ENCODE measurements around the gene ELOVL6.

Gene ELOVL6

DNA sequence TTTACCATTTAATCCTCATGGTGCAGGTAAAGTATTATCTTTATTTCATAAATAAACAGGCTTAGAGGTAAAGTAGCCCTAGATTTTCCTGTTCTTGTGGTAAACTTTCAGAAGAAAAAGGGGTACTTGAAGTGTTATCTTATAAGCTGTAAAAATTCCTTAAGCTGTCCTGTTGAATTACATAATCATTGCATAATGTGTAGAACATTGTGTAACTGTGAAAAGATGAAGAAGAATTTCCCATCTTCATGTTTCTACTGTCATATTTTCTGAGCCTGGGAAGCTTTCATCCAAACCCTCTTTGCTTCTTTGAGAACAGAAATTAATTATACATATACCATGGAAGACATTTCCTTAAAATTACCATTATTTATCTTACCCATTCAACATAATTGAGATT, 90.5 kb downstream of the ELOVL6 start:
- no peak overlapping the region for H3K4me3 ChIP-seq (ENCODE audit: control insufficient read depth, low read depth, low read length)
- DNase-seq (ENCODE audit: low read depth): no peak
- TF ChIP-seq, protein P1, sequence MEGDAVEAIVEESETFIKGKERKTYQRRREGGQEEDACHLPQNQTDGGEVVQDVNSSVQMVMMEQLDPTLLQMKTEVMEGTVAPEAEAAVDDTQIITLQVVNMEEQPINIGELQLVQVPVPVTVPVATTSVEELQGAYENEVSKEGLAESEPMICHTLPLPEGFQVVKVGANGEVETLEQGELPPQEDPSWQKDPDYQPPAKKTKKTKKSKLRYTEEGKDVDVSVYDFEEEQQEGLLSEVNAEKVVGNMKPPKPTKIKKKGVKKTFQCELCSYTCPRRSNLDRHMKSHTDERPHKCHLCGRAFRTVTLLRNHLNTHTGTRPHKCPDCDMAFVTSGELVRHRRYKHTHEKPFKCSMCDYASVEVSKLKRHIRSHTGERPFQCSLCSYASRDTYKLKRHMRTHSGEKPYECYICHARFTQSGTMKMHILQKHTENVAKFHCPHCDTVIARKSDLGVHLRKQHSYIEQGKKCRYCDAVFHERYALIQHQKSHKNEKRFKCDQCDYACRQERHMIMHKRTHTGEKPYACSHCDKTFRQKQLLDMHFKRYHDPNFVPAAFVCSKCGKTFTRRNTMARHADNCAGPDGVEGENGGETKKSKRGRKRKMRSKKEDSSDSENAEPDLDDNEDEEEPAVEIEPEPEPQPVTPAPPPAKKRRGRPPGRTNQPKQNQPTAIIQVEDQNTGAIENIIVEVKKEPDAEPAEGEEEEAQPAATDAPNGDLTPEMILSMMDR (IDR thresholded peaks at IDR 0.05; ENCODE audit: control insufficient read depth, insufficient read depth, low read depth, low read length, missing control alignments): no peak

DNA sequence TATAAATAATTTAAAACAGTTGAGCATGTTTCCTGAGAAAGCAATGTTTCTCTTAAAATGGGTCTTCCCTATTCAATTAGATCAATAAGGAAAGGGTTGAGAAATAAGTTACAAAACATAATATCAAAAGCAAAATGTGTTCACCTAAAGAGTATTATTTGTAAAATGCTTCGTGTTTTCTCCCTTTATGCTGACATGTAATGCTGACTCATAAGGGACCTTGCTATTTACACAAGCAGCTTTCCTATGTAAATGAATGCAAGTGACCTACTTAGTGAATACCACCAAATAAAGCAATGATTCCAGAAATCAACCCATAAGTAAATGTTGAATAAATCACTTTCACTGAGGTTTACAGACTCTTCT, 91.5 kb downstream of the ELOVL6 start:
- DNase-seq (ENCODE audit: low read depth): no peak
- TF ChIP-seq, protein P1 (IDR thresholded peaks at IDR 0.05; ENCODE audit: control insufficient read depth, insufficient read depth, low read depth, low read length, missing control alignments): no peak
- no peak overlapping the region for H3K4me3 ChIP-seq (ENCODE audit: control insufficient read depth, low read depth, low read length)

DNA sequence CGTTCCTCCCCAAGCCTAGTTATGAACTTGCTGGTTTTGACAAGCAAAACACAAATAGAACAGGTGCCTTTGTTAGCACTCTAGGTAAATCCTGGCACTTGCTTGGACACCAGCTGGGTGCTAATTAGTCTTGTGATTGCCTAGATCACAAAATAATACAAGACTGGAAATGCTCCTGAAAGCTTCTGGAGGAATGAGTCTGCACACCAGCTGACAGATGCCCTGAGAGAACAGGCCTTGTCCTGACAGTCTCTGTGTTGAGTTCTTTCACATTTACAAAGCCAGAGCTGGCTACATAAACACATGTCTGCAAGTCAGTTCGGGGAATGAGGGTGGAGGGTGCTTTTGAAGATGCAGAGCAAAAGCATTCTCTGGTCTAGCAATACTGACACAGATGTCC, 93.8 kb downstream of the ELOVL6 start:
- no peak overlapping the region for H3K4me3 ChIP-seq (ENCODE audit: control insufficient read depth, low read depth, low read length)
- no peak for DNase-seq (ENCODE audit: low read depth)
- TF ChIP-seq, protein P1 (IDR thresholded peaks at IDR 0.05; ENCODE audit: control insufficient read depth, insufficient read depth, low read depth, low read length, missing control alignments): no peak

DNA sequence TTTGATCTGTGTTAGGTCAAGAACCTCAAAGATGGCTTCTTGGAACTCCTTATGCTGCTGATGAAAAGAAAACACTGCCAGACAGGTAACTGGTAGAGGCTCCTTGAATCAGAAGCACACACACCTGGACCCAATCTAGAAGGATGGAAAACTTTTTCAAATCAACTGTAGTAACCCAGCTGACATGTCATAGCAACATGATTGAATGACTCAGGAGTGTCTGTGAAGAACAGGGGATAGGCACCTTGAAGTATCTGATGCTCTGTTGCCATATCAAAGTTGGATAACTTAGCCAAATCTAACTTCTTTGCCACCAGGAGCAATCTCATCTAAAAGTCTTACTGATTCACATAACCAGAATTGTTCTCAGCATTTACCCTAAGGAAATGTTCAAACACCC, 98.8 kb downstream of the ELOVL6 start:
- no peak for DNase-seq (ENCODE audit: low read depth)
- H3K4me3 ChIP-seq (ENCODE audit: control insufficient read depth, low read depth, low read length): no peak overlapping the region
- TF ChIP-seq, protein P1 (IDR thresholded peaks at IDR 0.05; ENCODE audit: control insufficient read depth, insufficient read depth, low read depth, low read length, missing control alignments): no peak

DNA sequence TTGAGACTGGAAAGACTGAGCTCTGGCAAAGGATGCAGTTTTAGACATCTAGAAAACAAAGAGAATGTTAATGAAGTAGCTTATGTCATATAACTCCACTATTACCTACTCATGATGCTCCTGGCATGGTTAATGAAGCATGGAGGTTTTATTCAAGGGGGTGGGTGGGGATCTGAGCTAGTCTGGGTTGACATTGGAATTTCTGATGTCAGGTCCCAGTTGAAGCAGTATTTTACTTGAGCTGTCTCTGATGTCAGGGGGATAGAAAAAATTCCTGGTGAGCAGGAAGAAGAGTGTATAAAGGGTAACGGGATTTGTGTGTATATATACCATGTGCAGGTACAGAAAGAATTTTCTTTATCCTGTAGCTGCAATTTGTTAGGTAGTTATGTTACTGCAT, 102.0 kb downstream of the ELOVL6 start:
- H3K4me3 ChIP-seq (ENCODE audit: control insufficient read depth, low read depth, low read length): no peak overlapping the region
- TF ChIP-seq, protein P1 (IDR thresholded peaks at IDR 0.05; ENCODE audit: control insufficient read depth, insufficient read depth, low read depth, low read length, missing control alignments): no peak
- DNase-seq (ENCODE audit: low read depth): no peak

DNA sequence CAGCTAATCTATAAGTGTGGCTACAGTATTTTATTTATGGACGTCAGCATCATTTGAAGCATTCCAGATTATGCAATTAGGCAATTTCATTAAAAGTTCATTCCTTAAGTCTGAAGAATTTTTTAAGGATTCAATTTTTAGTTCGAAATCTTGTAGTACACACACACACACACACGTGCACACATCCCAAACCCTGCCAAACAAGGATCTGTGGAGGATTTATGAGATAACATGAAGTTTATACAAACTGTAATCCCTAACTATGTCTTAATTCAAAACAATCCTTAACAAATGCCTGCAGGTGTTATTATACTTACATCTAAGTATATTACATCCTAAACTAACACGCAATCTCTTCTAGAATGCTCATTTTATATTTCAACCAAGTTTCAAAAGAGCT, 105.8 kb downstream of the ELOVL6 start:
- TF ChIP-seq, protein P1 (IDR thresholded peaks at IDR 0.05; ENCODE audit: control insufficient read depth, insufficient read depth, low read depth, low read length, missing control alignments): no peak
- H3K4me3 ChIP-seq (ENCODE audit: control insufficient read depth, low read depth, low read length): no peak overlapping the region
- no peak for DNase-seq (ENCODE audit: low read depth)
